ENCODE measurements around the gene HNRNPLL. TPM values are rescaled to one million over a fixed set of nuclear protein-coding genes. Genes with fewer than 3 reads are reported as not detected.

Gene HNRNPLL
- total and polyA plus RNA-seq, 4 donors = 7.7 to 18.3 (median 13.1) TPM

DNA sequence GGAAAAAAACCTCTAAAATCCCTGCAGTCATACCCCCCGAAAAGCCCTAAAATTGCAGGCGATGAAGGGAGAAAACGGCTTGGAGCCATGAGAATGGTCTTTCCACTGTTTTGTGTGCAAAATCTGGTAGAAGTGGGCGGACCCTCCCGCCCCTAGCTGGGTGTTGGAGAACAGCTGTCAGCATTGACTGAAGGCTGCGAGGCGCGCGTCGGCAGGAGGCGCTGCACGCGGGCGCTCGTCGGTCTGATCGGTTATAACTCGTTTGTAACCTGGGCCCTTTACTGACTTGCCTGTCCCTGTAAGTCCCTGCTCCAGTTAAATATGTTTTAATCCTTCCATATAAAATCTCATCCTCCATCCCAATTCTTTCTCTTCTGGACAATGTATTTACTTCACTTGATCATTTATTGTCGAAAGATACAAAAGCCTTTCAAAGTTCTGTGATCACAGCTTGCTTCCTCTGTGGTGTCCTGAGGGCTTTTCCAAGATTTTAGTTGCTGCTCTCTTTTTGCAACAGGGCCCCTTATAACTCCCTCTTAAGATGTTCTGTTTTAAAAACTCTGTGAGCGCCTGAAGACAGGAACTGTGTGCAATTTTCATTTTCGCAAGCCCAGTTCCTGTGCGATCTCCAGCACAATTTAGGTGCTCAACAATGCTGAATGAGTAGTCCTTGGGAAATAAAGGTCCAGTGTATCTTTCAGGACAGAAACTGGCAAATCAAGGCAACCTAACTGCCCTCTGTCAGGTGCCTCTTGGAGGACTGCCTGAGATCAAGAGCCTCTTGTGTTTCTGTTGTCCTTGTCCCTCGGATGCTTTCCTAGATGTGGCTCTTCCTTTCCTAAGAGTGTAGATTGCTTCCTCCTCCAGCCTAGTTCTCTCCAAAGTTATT is 918 bp upstream of the HNRNPLL start:
- 18% methylated on average over 23 of the region's 23 CpGs for WGBS
- TF ChIP-seq ATF3 (IDR thresholded peaks at IDR 0.05) (no peak), RAD21 (IDR thresholded peaks at IDR 0.05) (peak; percentile 80 to 81), CTCF (IDR thresholded peaks at IDR 0.05; ENCODE audit: low read depth, low read length, missing input control) (peak; percentile 79)
- H3K27ac ChIP-seq (ENCODE audit: low read depth in 1 of 2, low read length in 2 of 2) = peak overlapping the region; percentile 87 to 92
- no peaks in the 10 kb centered on the region for H3K27me3 ChIP-seq (ENCODE audit: control insufficient read depth in 4 of 4, insufficient read depth in 4 of 4, low read length in 3 of 4)
- peak overlapping the region; percentile 82 to 98 (median 86) for H3K4me3 ChIP-seq (ENCODE audit: low read depth in 1 of 3, low read length in 3 of 3)
- peak overlapping the region; percentile 5 to 49 for H3K9ac ChIP-seq (ENCODE audit: low read depth in 1 of 2, low read length in 2 of 2)
- peaks cover 4 to 16% (median 9%) of the 10 kb centered on the region in 4 donors for H3K4me1 ChIP-seq (ENCODE audit: control insufficient read depth in 4 of 4, insufficient read depth in 4 of 4, low read length in 3 of 4)
- DNase-seq (ENCODE audit: low spot score) = peak; percentile 82
- no peaks in the 10 kb centered on the region for H3K36me3 ChIP-seq (ENCODE audit: control insufficient read depth in 4 of 4, insufficient read depth in 3 of 4, low read depth in 1 of 4, low read length in 3 of 4)
- no peaks in the 10 kb centered on the region for H3K9me3 ChIP-seq (ENCODE audit: control insufficient read depth in 4 of 4, low read length in 3 of 4)

DNA sequence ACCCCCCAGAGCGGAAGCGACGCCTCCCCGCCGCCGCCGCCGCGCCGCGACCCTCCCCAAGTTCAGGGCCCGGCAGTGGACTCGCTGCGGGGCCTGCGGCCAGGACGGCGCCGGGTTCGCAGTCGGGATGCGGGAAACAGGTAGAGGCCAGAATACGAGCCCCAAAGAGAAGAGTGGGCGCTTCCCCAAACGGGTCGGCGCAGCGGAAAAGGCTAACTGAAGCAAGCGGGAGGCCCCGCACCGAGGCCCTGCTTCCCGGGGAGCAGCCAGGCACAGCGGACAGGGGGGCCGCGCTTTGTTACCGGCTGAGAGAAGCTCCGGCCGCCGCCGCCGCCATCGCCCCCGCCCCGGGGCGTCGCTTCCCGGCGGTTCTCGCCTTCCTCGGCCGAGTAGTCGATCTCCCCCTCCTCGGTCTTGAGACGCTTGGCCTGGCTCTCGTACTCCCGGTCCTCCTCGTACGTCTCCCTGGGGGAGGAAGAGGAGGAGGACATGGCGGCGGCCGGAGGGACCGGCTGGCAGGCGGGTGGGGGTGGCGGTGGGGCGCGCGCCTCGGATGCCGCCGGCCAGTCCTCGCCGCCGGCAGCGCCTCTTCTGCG is 494 bp downstream of the HNRNPLL start:
- TF ChIP-seq HNF4G (IDR thresholded peaks at IDR 0.05) = no peak
- TF ChIP-seq TAF1 (conservative IDR thresholded peaks at IDR 0.05) = no peak
- TF ChIP-seq, protein P1, sequence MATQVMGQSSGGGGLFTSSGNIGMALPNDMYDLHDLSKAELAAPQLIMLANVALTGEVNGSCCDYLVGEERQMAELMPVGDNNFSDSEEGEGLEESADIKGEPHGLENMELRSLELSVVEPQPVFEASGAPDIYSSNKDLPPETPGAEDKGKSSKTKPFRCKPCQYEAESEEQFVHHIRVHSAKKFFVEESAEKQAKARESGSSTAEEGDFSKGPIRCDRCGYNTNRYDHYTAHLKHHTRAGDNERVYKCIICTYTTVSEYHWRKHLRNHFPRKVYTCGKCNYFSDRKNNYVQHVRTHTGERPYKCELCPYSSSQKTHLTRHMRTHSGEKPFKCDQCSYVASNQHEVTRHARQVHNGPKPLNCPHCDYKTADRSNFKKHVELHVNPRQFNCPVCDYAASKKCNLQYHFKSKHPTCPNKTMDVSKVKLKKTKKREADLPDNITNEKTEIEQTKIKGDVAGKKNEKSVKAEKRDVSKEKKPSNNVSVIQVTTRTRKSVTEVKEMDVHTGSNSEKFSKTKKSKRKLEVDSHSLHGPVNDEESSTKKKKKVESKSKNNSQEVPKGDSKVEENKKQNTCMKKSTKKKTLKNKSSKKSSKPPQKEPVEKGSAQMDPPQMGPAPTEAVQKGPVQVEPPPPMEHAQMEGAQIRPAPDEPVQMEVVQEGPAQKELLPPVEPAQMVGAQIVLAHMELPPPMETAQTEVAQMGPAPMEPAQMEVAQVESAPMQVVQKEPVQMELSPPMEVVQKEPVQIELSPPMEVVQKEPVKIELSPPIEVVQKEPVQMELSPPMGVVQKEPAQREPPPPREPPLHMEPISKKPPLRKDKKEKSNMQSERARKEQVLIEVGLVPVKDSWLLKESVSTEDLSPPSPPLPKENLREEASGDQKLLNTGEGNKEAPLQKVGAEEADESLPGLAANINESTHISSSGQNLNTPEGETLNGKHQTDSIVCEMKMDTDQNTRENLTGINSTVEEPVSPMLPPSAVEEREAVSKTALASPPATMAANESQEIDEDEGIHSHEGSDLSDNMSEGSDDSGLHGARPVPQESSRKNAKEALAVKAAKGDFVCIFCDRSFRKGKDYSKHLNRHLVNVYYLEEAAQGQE (IDR thresholded peaks at IDR 0.05) = no peak
- TF ChIP-seq CTCF (IDR thresholded peaks at IDR 0.05; ENCODE audit: low read depth, low read length, missing input control) = no peak
- no peak for TF ChIP-seq RXRA (IDR thresholded peaks at IDR 0.05)
- H3K27ac ChIP-seq (ENCODE audit: low read depth in 1 of 2, low read length in 2 of 2) = peak overlapping the region; percentile 87 to 92
- H3K9me3 ChIP-seq (ENCODE audit: control insufficient read depth in 4 of 4, low read length in 3 of 4) = no peaks in the 10 kb centered on the region
- under 1% methylated on average over 74 of the region's 74 CpGs for WGBS
- H3K9ac ChIP-seq (ENCODE audit: low read depth in 1 of 2, low read length in 2 of 2) = peak overlapping the region; percentile 46 to 56
- H3K36me3 ChIP-seq (ENCODE audit: control insufficient read depth in 4 of 4, insufficient read depth in 3 of 4, low read depth in 1 of 4, low read length in 3 of 4) = no peaks in the 10 kb centered on the region
- peak; percentile 58 for DNase-seq (ENCODE audit: low spot score)
- no peaks in the 10 kb centered on the region for H3K27me3 ChIP-seq (ENCODE audit: control insufficient read depth in 4 of 4, insufficient read depth in 4 of 4, low read length in 3 of 4)
- peak overlapping the region; percentile 86 to 98 (median 87) for H3K4me3 ChIP-seq (ENCODE audit: low read depth in 1 of 3, low read length in 3 of 3)
- peaks cover 4 to 17% (median 9%) of the 10 kb centered on the region in 4 donors for H3K4me1 ChIP-seq (ENCODE audit: control insufficient read depth in 4 of 4, insufficient read depth in 4 of 4, low read length in 3 of 4)

Measured in liver (tissue), 9 donors.